Measurements from ENCODE around the gene FGFR1OP2.

DNA sequence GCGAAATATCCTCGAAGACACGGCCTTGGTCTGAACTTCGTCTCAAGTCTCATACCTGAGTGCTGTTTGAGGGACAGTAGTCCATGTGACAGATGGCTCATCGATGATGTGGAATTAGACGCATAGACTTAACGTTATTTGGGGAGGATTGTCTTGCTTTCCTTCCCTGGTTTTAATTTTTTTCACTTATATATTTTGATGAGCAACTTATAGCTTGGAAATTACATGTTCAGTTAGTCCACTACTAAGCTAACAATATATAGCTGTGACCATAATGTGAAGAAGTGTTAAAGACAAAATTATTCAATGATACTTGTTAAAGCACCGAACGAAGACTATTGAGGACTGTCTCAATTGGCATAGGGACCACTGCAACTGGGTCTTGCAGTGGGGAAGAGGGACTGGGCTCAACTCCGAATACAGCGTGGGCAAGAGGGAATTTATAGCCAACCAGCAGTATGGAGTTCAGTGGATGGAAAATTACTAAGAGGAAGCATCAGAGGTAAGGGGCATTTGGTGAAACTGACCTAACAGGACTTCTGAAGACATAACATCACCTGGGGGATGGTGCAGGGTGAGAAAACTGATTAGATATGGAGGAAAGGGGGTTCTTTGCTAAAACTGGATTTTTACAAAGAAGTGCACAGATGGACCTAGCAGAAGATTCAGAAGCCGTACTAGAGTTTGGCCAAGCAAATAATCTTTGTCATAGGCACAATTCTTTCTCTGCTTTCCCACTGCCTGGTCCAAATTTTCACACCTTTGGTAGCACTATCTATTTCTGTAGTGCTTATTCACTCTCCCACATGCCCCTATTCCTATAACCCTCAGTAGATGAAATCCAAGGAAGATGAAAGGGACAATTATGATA lies 76.8 kb downstream of the FGFR1OP2 start:
- TF ChIP-seq CTCF (IDR thresholded peaks at IDR 0.05) (no peak), POLR2A (IDR thresholded peaks at IDR 0.05) (no peak)

All from adrenal gland (tissue), 5 donors.